Vagina (tissue), 2 donors: ENCODE measurements around the gene TNFRSF19.

Source experiments
- CTCF ChIP-seq, 3 experiments: fragments of 450-650 bp in 2 of 3; fragments of 200-600 bp in 1 of 3; sonication (generic) in 1 of 3; IDR thresholded peaks; one replicate each; pipeline ENCODE4 v1.5.1; 2017 to 2019; ENCODE audit warnings: antibody characterized with exemption in 3 of 3, mild to moderate bottlenecking in 2 of 3, moderate library complexity in 2 of 3
- POLR2A ChIP-seq, 2 donors: fragments of 450-650 bp; IDR thresholded peaks; one replicate each; pipeline ENCODE4 v1.6.1; 2017; ENCODE audit warnings: antibody characterized with exemption in 2 of 2, mild to moderate bottlenecking in 2 of 2, moderate library complexity in 2 of 2
- POLR2AphosphoS5 ChIP-seq, 2 donors: sonication (generic); formaldehyde crosslinking; IDR thresholded peaks; one replicate each; pipeline ENCODE4 v1.9.0; 2017; ENCODE audit warnings: antibody characterized with exemption in 2 of 2, mild to moderate bottlenecking in 2 of 2, low read depth in 1 of 2; ENCODE audit not compliant: insufficient read depth in 1 of 2

GRCh38 chr13:23570921-23571315 is 706 bp downstream of the TNFRSF19 start:
- TF ChIP-seq CTCF (IDR thresholded peaks at IDR 0.05) (no peak), POLR2AphosphoS5 (IDR thresholded peaks at IDR 0.05; ENCODE audit: insufficient read depth in 1 of 2, low read depth in 1 of 2) (no peak), POLR2A (IDR thresholded peaks at IDR 0.05) (no peak)
